PC-9 (cell line): ENCODE data around the gene RAD21L1.

Experiments
- CTCF ChIP-seq: fragments of 200-600 bp; sonication (generic); conservative IDR thresholded peaks from 2 replicates; pipeline ENCODE4 v1.6.1; 2017; ENCODE audit warnings: mixed run types, antibody characterized with exemption, mild to moderate bottlenecking, moderate library complexity
- EZH2 ChIP-seq: fragments of 200-600 bp; sonication (generic); IDR thresholded peaks from 2 replicates; pipeline ENCODE4 v1.8.0; 2017; ENCODE audit warnings: antibody characterized with exemption, low read depth

- TF ChIP-seq CTCF (no peak), EZH2 (no peak)
Observed at GRCh38 chr20:1214838-1215261, 11.0 kb upstream of the RAD21L1 start.
